ENCODE results near the gene OSM.

The OSM gene

GRCh38 chr22:30297991-30298701 lies 31.5 kb upstream of the OSM start:
- in situ Hi-C loops (cut with HindIII; ENCODE audit: low sequenced_read_pairs), result no loop called here

- in situ Hi-C loops (cut with HindIII; ENCODE audit: low sequenced_read_pairs), result no loop called here
Measured at GRCh38 chr22:30297276-30297990, 30.8 kb upstream of the OSM start.

GRCh38 chr22:30296833-30297232 lies 30.2 kb upstream of the OSM start:
- in situ Hi-C loops (cut with HindIII; ENCODE audit: low sequenced_read_pairs), result no loop called here

GRCh38 chr22:30296324-30296723 lies 29.7 kb upstream of the OSM start:
- in situ Hi-C loops (cut with HindIII; ENCODE audit: low sequenced_read_pairs), result no loop called here

GRCh38 chr22:30295576-30295975 lies 28.9 kb upstream of the OSM start:
- in situ Hi-C loops (cut with HindIII; ENCODE audit: low sequenced_read_pairs), result no loop called here

GRCh38 chr22:30294830-30295229 lies 28.2 kb upstream of the OSM start:
- in situ Hi-C loops (cut with HindIII; ENCODE audit: low sequenced_read_pairs), result no loop called here

GRCh38 chr22:30294066-30294465 lies 27.4 kb upstream of the OSM start:
- in situ Hi-C loops (cut with HindIII; ENCODE audit: low sequenced_read_pairs), result no loop called here

- in situ Hi-C loops (cut with HindIII; ENCODE audit: low sequenced_read_pairs), result no loop called here
Measured at GRCh38 chr22:30293026-30293425, 26.4 kb upstream of the OSM start.

GRCh38 chr22:30292069-30292970 lies 25.7 kb upstream of the OSM start:
- in situ Hi-C loops (cut with HindIII; ENCODE audit: low sequenced_read_pairs), result no loop called here

- in situ Hi-C loops (cut with HindIII; ENCODE audit: low sequenced_read_pairs), result no loop called here
Measured at GRCh38 chr22:30291058-30291892, 24.6 kb upstream of the OSM start.

- in situ Hi-C loops (cut with HindIII; ENCODE audit: low sequenced_read_pairs), result no loop called here
Measured at GRCh38 chr22:30290342-30291057, 23.8 kb upstream of the OSM start.

GRCh38 chr22:30289980-30290313 lies 23.3 kb upstream of the OSM start:
- in situ Hi-C loops (cut with HindIII; ENCODE audit: low sequenced_read_pairs), result loop anchor here (5.0 kb wide), 1 partner anchor 37 kb away; the partner anchor contains the start of gene TBC1D10A

GRCh38 chr22:30289141-30289979 lies 22.7 kb upstream of the OSM start, which contains the start of gene CASTOR1:
CASTOR1 (minus strand) TSS chr22:30289505; CDS start chr22:30289497, 8 bp downstream.
- in situ Hi-C loops (cut with HindIII; ENCODE audit: low sequenced_read_pairs), result loop anchor here (5.0 kb wide), 1 partner anchor 38 kb away; the partner anchor contains the start of gene TBC1D10A

- in situ Hi-C loops (cut with HindIII; ENCODE audit: low sequenced_read_pairs), result loop anchor here (5.0 kb wide), 1 partner anchor 39 kb away; the partner anchor contains the start of gene TBC1D10A
Measured at GRCh38 chr22:30288419-30289140, 21.9 kb upstream of the OSM start.

GRCh38 chr22:30287648-30288418 lies 21.2 kb upstream of the OSM start:
- in situ Hi-C loops (cut with HindIII; ENCODE audit: low sequenced_read_pairs), result loop anchor here (5.0 kb wide), 1 partner anchor 39 kb away; the partner anchor contains the start of gene TBC1D10A

GRCh38 chr22:30286813-30287647 lies 20.4 kb upstream of the OSM start:
- in situ Hi-C loops (cut with HindIII; ENCODE audit: low sequenced_read_pairs), result loop anchor here (5.0 kb wide), 1 partner anchor 40 kb away; the partner anchor contains the start of gene TBC1D10A

Measured in endothelial cell of hepatic sinusoid (primary cell).